ENCODE results near the gene PIEZO1. TPM values are rescaled to one million over a fixed set of nuclear protein-coding genes. Genes with fewer than 3 reads are reported as not detected.

PIEZO1 gene
- total RNA-seq, 1 experiment from 2014 or later: 224 TPM

- TF ChIP-seq SRF (IDR thresholded peaks at IDR 0.05; ENCODE audit: low read depth) (no peak), ELF1 (IDR thresholded peaks at IDR 0.05; ENCODE audit: borderline replicate concordance, low read depth) (no peak), ZFX (IDR thresholded peaks at IDR 0.05) (no peak), POLR2A (IDR thresholded peaks at IDR 0.05; ENCODE audit: borderline replicate concordance, extremely low read depth, insufficient read depth, insufficient read length) (no peak), REST (IDR thresholded peaks at IDR 0.05; ENCODE audit: low read depth) (no peak), CEBPB (IDR thresholded peaks at IDR 0.05; ENCODE audit: low read depth) (no peak), TCF7L2 (IDR thresholded peaks at IDR 0.05; ENCODE audit: borderline replicate concordance, extremely low read depth, insufficient read depth, insufficient read length) (no peak)
- TF ChIP-seq, protein P1, sequence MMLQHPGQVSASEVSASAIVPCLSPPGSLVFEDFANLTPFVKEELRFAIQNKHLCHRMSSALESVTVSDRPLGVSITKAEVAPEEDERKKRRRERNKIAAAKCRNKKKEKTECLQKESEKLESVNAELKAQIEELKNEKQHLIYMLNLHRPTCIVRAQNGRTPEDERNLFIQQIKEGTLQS (IDR thresholded peaks at IDR 0.05): no peak
- TF ChIP-seq, protein P2, sequence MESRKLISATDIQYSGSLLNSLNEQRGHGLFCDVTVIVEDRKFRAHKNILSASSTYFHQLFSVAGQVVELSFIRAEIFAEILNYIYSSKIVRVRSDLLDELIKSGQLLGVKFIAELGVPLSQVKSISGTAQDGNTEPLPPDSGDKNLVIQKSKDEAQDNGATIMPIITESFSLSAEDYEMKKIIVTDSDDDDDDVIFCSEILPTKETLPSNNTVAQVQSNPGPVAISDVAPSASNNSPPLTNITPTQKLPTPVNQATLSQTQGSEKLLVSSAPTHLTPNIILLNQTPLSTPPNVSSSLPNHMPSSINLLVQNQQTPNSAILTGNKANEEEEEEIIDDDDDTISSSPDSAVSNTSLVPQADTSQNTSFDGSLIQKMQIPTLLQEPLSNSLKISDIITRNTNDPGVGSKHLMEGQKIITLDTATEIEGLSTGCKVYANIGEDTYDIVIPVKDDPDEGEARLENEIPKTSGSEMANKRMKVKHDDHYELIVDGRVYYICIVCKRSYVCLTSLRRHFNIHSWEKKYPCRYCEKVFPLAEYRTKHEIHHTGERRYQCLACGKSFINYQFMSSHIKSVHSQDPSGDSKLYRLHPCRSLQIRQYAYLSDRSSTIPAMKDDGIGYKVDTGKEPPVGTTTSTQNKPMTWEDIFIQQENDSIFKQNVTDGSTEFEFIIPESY (IDR thresholded peaks at IDR 0.05; ENCODE audit: extremely low read depth, insufficient replicate concordance, low read length): no peak
- DNase-seq (ENCODE audit: low read depth, low spot score) (no peak), ATAC-seq (no peak)
- Histone ChIP-seq H3K4me1 (ENCODE audit: control insufficient read depth in 1 of 2, insufficient read depth in 2 of 2, low read length in 2 of 2) (peaks cover 0 to 16% of the 10 kb centered on the region in 2 experiments; a peak in 2 of 4 replicates), H4K20me1 (ENCODE audit: insufficient read depth) (peaks cover 10% of the 10 kb centered on the region; the same call in 1 of the 2 replicates), H3K79me2 (ENCODE audit: insufficient read depth, low read length) (peaks cover 83% of the 10 kb centered on the region), H3K27ac (ENCODE audit: low read depth, low read length) (peak overlapping the region; percentile 16; the same call in 1 of the 2 replicates), H3K4me3 (replicated peaks in 1 of 2; ENCODE audit: low read depth in 1 of 2, low read length in 2 of 2) (no peak overlapping the region), H3K27me3 (ENCODE audit: insufficient read depth, low read length) (no peaks in the 10 kb centered on the region), H3K9me3 (ENCODE audit: control insufficient read depth in 1 of 2, insufficient read depth in 1 of 2, low read depth in 1 of 2, low read length in 2 of 2) (no peaks in the 10 kb centered on the region), H3K9me2 (ENCODE audit: insufficient read depth) (no peaks in the 10 kb centered on the region), H2AFZ (ENCODE audit: low read depth, low read length, poor library complexity, severe bottlenecking) (no peak overlapping the region), H3K36me3 (ENCODE audit: control insufficient read depth in 1 of 2, insufficient read depth in 2 of 2, low read length in 2 of 2) (peaks cover 5 to 23% of the 10 kb centered on the region in 2 experiments; a peak in 2 of 4 replicates), H3K9ac (ENCODE audit: low read length) (no peak overlapping the region), H3K4me2 (ENCODE audit: low read length) (no peak overlapping the region)
- ChIA-PET CTCF (interaction anchor here (0.7 to 4.7 kb wide), 4 partner anchors 9 to 24 kb away, joined by 3 to 30 read pairs (median 4); no protein-coding TSS in a partner anchor), POLR2A (no interaction called here), RAD21 (ENCODE audit: low non-redundant PET in 1 of 2, low total read pairs in 2 of 2, uncharacterized antibody in 2 of 2, unreplicated experiment in 2 of 2) (no interaction called here)
- BruUV-seq (replicated peaks): no TSS peak
- intact Hi-C loops (cut with micrococcal nuclease): no loop called here
Observed at GRCh38 chr16:88746506-88746905, 38.5 kb downstream of the PIEZO1 start.

Data from HCT116 (cell line).